B cell (primary cell): ENCODE data around the gene PLA2G5. TPM values are rescaled to one million over a fixed set of nuclear protein-coding genes. Genes with fewer than 3 reads are reported as not detected.

Experiments used
- ATAC-seq: fragments of 200-7000 bp; cut with Tn5 transposase; one replicate; pipeline ENCODE4 v1.10.0; 2021; ENCODE audit warnings: low read depth, mild to moderate bottlenecking, moderate number of reproducible peaks, moderate library complexity
- CTCF ChIA-PET: fragments of 350-600 bp; sonication (Branson Sonifier 250); formaldehyde crosslinking; loops from one replicate; lab custom pipeline; 2021; ENCODE audit warnings: antibody characterized with exemption, inconsistent platforms; lab: Charles Lee
- POLR2A ChIA-PET: fragments of 350-600 bp; sonication (Branson Sonifier 250); formaldehyde crosslinking; loops from one replicate; lab custom pipeline; 2021; ENCODE audit warnings: antibody characterized with exemption; lab: Charles Lee
- DNase-seq: peaks from one replicate; pipeline ENCODE4 v3.0.0; 2013
- H2AFZ ChIP-seq: 2 replicates; pipeline ENCODE4 v1.6.1; 2012; ENCODE audit warnings: mild to moderate bottlenecking, low read depth, low read length; ENCODE audit not compliant: insufficient read depth, poor library complexity, severe bottlenecking
- H3K27ac ChIP-seq, 2 donors: 1 replicate in 1 of 2; 2 replicates in 1 of 2; pipeline ENCODE4 v1.5.1; 2012 to 2013; ENCODE audit warnings: low read length in 2 of 2, mild to moderate bottlenecking in 2 of 2, moderate library complexity in 1 of 2
- H3K27me3 ChIP-seq, 4 experiments: fragments of 200-600 bp in 1 of 4; sonication (generic) in 1 of 4; replicated peaks in 1 of 4; 1 replicate in 2 of 4; 2 replicates in 2 of 4; pipeline versions ENCODE4 v1.6.1 to v1.7.0; 2013 to 2016; ENCODE audit warnings: low read length in 3 of 4, mild to moderate bottlenecking in 2 of 4, mixed read lengths in 1 of 4, moderate library complexity in 1 of 4; ENCODE audit not compliant: insufficient read depth in 4 of 4, control insufficient read depth in 3 of 4; ENCODE audit errors: control extremely low read depth in 1 of 4
- H3K36me3 ChIP-seq, 2 experiments: replicated peaks in 1 of 2; 1 replicate in 1 of 2; 2 replicates in 1 of 2; pipeline versions ENCODE4 v1.6.1 to v1.7.1; 2013; ENCODE audit warnings: low read length in 1 of 2; ENCODE audit not compliant: insufficient read depth in 2 of 2, control insufficient read depth in 1 of 2; ENCODE audit errors: control extremely low read depth in 1 of 2, extremely low read depth in 1 of 2
- H3K4me1 ChIP-seq, 2 donors: fragments of 200-600 bp in 1 of 2; sonication (generic) in 1 of 2; 1 replicate in 1 of 2; 2 replicates in 1 of 2; pipeline versions ENCODE4 v1.5.1 to v1.6.1; 2013 to 2017; ENCODE audit warnings: low read length in 2 of 2; ENCODE audit not compliant: control insufficient read depth in 2 of 2, insufficient read depth in 2 of 2
- H3K4me2 ChIP-seq: replicated peaks from 2 replicates; pipeline ENCODE3; 2012; ENCODE audit warnings: mild to moderate bottlenecking, low read depth, low read length; ENCODE audit not compliant: poor library complexity, severe bottlenecking
- H3K4me3 ChIP-seq, 5 experiments: fragments of 200-600 bp in 1 of 5; sonication (generic) in 1 of 5; 1 replicate in 3 of 5; 2 replicates in 2 of 5; pipeline versions ENCODE4 v1.5.1 to v1.7.0; 2011 to 2016; ENCODE audit warnings: low read length in 4 of 5, mild to moderate bottlenecking in 4 of 5, low read depth in 2 of 5, control low read depth in 1 of 5, moderate library complexity in 1 of 5; ENCODE audit not compliant: insufficient read depth in 1 of 5; ENCODE audit errors: control extremely low read depth in 1 of 5, extremely low read depth in 1 of 5
- H3K79me2 ChIP-seq: fragments of 200-600 bp; sonication (generic); one replicate; pipeline ENCODE4 v1.6.0; 2016; ENCODE audit warnings: low read length; ENCODE audit not compliant: control insufficient read depth, insufficient read depth
- H3K9ac ChIP-seq: fragments of 200-600 bp; sonication (generic); 2 replicates; pipeline ENCODE4 v1.6.1; 2017; ENCODE audit warnings: mild to moderate bottlenecking, low read length, moderate library complexity
- H3K9me3 ChIP-seq, 3 donors: one replicate each; pipeline versions ENCODE4 v1.6.1 to v1.7.1; 2013; ENCODE audit warnings: low read length in 2 of 3; ENCODE audit not compliant: control insufficient read depth in 2 of 3, insufficient read depth in 1 of 3; ENCODE audit errors: control extremely low read depth in 1 of 3
- H4K20me1 ChIP-seq: 2 replicates; pipeline ENCODE4 v1.6.0; 2012; ENCODE audit warnings: mild to moderate bottlenecking, low read length; ENCODE audit not compliant: insufficient read depth, control insufficient read depth, poor library complexity, severe bottlenecking
- H3K27ac Mint-ChIP-seq: one replicate; pipeline ENCODE4 v1.8.0; 2021; ENCODE audit warnings: mixed read lengths
- H3K27me3 Mint-ChIP-seq: one replicate; pipeline ENCODE4 v1.8.0; 2021; ENCODE audit warnings: mixed read lengths
- H3K4me1 Mint-ChIP-seq: one replicate; pipeline ENCODE4 v1.8.0; 2021; ENCODE audit warnings: mixed read lengths
- H3K4me3 Mint-ChIP-seq: one replicate; pipeline ENCODE4 v1.8.0; 2021; ENCODE audit warnings: mixed read lengths
- H3K9me3 Mint-ChIP-seq: one replicate; pipeline ENCODE4 v1.8.0; 2022; ENCODE audit warnings: mixed read lengths; ENCODE audit not compliant: insufficient read depth
- CTCF ChIP-seq: fragments of 200-600 bp; IDR thresholded peaks from one replicate; pipeline ENCODE4 v1.8.0; 2022; ENCODE audit warnings: antibody characterized with exemption, mild to moderate bottlenecking
- EZH2 ChIP-seq: IDR thresholded peaks from 2 replicates; pipeline ENCODE4 v1.6.1; 2012; ENCODE audit warnings: borderline replicate concordance, low read depth, mild to moderate bottlenecking, moderate library complexity, low read length; ENCODE audit not compliant: insufficient read depth, poor library complexity, severe bottlenecking
- WGBS: methylation state at CpG from one replicate; pipeline ENCODE4 v1.1.5; 2013; ENCODE audit warnings: missing lambda C conversion rate; ENCODE audit not compliant: insufficient coverage; 5-methylcytosine and 5-hydroxymethylcytosine counted together
- intact Hi-C: fragments of 100-400 bp; cut with micrococcal nuclease; formaldehyde crosslinking; loops from one replicate; pipeline ENCODE4 v1.10.0; 2022
- polyA plus RNA-seq: library from polyadenylated mRNA; depleted of rRNA; stranded (reverse); fragments of >200 nt; gene quantifications from 2 replicates; pipeline ENCODE4 v1.2.3, GENCODE V29; 2012
- total RNA-seq, 2 donors: library from RNA; stranded (reverse); fragments of 120-200 nt in 1 of 2; gene quantifications; 1 replicate in 1 of 2; 2 replicates in 1 of 2; pipeline versions ENCODE4 v1.2.3 to v1.2.4, GENCODE V29; 2013 to 2022

Gene PLA2G5
- total and polyA plus RNA-seq, 2 donors (not counting 1 experiment from before 2014, with no cell fraction given): not detected

- TF ChIP-seq CTCF (no peak), EZH2 (no peak)
- Histone ChIP-seq H3K27me3 (no peaks in the 10 kb centered on the region), H2AFZ (no peak overlapping the region), H3K9ac (no peak overlapping the region), H3K9me3 (peaks cover 0 to 4% (median 0%) of the 10 kb centered on the region in 3 donors), H4K20me1 (no peaks in the 10 kb centered on the region), H3K27ac (no peak overlapping the region), H3K4me1 (peaks cover 71 to 77% of the 10 kb centered on the region in 2 donors), H3K4me2 (no peak overlapping the region), H3K4me3 (no peak overlapping the region), H3K79me2 (no peaks in the 10 kb centered on the region), H3K36me3 (no peaks in the 10 kb centered on the region)
- no peak for DNase-seq
- Mint-ChIP-seq H3K9me3 (no peaks in the 10 kb centered on the region), H3K4me1 (peaks cover 74% of the 10 kb centered on the region), H3K27me3 (no peaks in the 10 kb centered on the region), H3K27ac (no peak overlapping the region), H3K4me3 (no peak overlapping the region)
- intact Hi-C loops: no loop called here
- 100% methylated on average over 3 of the region's 8 CpGs for WGBS
- POLR2A ChIA-PET: interaction anchor here (0.6 kb wide), 1 partner anchor 16 kb away, joined by 6 read pairs; no protein-coding TSS in a partner anchor
- ATAC-seq: no peak
- CTCF ChIA-PET: interaction anchor here (1.0 to 1.4 kb wide), 2 partner anchors 16 to 19 kb away, joined by 3 read pairs; no protein-coding TSS in a partner anchor
These were observed 4.8 kb downstream of the PLA2G5 start for GRCh38 chr1:20074725-20075171.

- H3K36me3 ChIP-seq: no peaks in the 10 kb centered on the region
- H3K4me1 Mint-ChIP-seq: peaks cover 80% of the 10 kb centered on the region
- 83% methylated on average over 2 of the region's 2 CpGs for WGBS
- peaks cover 77 to 83% of the 10 kb centered on the region in 2 donors for H3K4me1 ChIP-seq
- TF ChIP-seq CTCF (no peak), EZH2 (no peak)
- no peak overlapping the region for H3K4me2 ChIP-seq
- H4K20me1 ChIP-seq: no peaks in the 10 kb centered on the region
- H3K9me3 Mint-ChIP-seq: no peaks in the 10 kb centered on the region
- no peaks in the 10 kb centered on the region for H3K27me3 ChIP-seq
- H3K9me3 ChIP-seq: peaks cover 0 to 4% (median 0%) of the 10 kb centered on the region in 3 donors
- H3K79me2 ChIP-seq: no peaks in the 10 kb centered on the region
- H3K4me3 Mint-ChIP-seq: no peak overlapping the region
- ATAC-seq (no peak), DNase-seq (no peak)
- H3K27me3 Mint-ChIP-seq: no peaks in the 10 kb centered on the region
- no peak overlapping the region for H3K4me3 ChIP-seq
- ChIA-PET CTCF (interaction anchor here (0.7 to 1.4 kb wide), 2 partner anchors 19 to 22 kb away, joined by 3 read pairs; no protein-coding TSS in a partner anchor), POLR2A (interaction anchor here (0.6 to 0.7 kb wide), 3 partner anchors 16 to 77 kb away, joined by 4 to 6 read pairs (median 6); no protein-coding TSS in a partner anchor)
- no peak overlapping the region for H3K27ac ChIP-seq
- no peak overlapping the region for H3K9ac ChIP-seq
- H2AFZ ChIP-seq: no peak overlapping the region
- H3K27ac Mint-ChIP-seq: no peak overlapping the region
- intact Hi-C loops: no loop called here
These were observed 5.4 kb downstream of the PLA2G5 start for GRCh38 chr1:20075345-20075744.
